LNCAP (cell line): ENCODE results near the gene ABCA7.

Experiments
- TF ChIP-seq, protein P1 (sequence below): fragments of 450-650 bp; IDR thresholded peaks from 2 replicates; pipeline ENCODE4 v1.5.1; 2017; ENCODE audit warnings: mild to moderate bottlenecking

ABCA7 gene

DNA sequence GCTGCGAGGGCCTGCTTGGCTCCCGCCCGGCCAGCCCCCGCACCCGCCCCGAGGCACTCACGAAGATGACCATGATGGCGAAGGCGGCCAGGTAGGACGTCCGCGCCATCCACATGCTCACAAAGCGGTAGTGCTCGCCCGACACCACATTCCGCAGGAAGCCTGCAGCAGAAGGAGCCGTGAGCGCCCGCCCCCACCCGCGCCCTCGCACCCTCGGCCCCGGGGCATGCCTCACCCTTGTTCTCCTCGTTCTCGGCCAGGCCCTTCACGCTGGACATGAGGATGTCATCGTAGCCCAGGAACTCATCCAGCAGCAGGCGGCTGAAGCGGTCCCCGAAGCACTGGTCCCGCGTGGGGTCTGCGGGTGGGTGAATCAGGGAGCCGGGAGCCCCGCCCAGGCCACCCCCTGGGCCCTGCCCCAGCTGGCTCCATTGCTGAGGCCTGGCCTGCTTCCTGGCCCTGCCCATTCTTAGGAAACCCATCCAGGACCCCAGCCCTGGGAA is 28.0 kb upstream of the ABCA7 start:
- TF ChIP-seq, protein P1, sequence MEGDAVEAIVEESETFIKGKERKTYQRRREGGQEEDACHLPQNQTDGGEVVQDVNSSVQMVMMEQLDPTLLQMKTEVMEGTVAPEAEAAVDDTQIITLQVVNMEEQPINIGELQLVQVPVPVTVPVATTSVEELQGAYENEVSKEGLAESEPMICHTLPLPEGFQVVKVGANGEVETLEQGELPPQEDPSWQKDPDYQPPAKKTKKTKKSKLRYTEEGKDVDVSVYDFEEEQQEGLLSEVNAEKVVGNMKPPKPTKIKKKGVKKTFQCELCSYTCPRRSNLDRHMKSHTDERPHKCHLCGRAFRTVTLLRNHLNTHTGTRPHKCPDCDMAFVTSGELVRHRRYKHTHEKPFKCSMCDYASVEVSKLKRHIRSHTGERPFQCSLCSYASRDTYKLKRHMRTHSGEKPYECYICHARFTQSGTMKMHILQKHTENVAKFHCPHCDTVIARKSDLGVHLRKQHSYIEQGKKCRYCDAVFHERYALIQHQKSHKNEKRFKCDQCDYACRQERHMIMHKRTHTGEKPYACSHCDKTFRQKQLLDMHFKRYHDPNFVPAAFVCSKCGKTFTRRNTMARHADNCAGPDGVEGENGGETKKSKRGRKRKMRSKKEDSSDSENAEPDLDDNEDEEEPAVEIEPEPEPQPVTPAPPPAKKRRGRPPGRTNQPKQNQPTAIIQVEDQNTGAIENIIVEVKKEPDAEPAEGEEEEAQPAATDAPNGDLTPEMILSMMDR: no peak

GRCh38 chr19:1012334-1012733 is 27.6 kb upstream of the ABCA7 start:
- TF ChIP-seq, protein P1: no peak

GRCh38 chr19:1013218-1013617 is 26.7 kb upstream of the ABCA7 start:
- TF ChIP-seq, protein P1: no peak

DNA sequence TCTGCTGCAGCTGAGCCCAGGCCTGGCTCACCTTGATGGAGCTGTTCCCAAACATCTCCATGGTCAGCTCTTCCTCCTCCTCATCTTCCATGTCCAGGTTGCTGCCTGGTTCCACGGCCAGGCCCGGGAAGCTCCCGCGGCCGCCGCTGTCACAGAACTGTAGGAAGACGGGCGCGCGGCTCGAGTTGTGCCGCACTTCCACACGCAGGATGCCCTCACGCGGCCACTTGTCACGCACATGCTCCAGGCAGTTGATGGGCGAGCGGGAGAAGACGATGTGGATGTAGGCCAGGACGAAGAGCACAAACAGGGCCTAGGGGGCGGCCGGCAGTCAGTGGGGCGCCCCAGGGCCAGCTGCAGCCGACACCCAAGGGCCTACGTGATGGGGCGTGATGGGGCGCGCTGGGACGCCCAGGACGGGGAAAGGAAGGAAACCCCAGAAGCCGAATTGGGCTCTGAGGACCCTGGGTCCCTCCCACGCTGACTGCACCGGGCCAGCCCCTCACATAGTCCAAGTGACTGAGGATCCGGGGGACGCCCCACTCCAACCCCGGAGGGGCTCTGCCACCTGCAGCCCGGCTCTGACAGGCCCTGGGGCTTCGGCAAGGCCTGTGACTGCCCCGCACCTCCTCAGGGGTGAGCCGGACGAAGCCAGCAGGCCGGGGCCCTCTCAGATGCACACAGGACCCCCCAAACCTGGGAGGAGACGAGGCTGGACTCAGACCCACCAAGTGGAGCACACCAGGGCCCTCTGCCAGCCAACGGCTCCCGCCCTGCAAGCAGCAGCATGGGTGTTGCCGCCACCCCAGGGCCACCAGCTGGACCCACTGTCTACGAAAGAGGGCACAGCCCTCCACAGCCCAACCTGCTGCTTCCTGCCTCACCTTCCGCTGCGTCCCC is 25.5 kb upstream of the ABCA7 start:
- TF ChIP-seq, protein P1: no peak

DNA sequence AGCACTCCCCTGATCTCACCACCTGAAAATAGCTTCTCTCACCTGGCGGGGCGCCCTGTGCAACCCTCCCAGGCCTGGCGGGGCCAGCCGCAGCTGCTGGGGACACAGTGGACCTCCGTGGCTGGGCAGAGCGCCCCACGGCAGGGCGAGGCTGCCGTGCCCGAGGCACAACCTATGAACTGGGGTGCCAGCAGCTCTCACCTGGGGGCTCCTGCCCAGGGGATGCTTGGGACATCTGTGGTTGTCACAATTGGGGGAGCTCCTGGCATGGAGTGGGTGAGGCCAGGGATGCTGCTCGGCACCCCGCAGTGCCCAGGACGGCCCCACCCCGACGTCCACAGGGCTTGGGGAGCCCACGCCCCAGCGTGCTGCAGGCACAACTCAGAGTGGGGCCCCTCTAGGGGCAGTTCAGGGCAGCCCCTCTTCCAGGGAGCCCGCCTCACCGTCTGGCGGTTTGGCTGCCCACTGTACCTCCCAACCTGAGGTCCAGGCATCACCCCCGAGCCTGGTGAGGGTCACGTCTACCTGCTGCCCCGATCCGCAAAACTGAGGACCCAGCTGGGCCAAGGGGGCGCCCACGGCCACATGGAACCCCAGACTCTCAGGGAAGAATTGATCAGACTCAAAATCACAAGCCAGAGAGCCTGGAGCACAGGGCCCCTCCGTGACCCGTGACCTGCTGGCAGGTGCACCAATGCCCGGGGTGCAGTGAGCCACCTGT is 24.7 kb upstream of the ABCA7 start:
- TF ChIP-seq, protein P1: no peak

- TF ChIP-seq, protein P1: no peak
Measured at GRCh38 chr19:1015782-1016646, 23.9 kb upstream of the ABCA7 start.

DNA sequence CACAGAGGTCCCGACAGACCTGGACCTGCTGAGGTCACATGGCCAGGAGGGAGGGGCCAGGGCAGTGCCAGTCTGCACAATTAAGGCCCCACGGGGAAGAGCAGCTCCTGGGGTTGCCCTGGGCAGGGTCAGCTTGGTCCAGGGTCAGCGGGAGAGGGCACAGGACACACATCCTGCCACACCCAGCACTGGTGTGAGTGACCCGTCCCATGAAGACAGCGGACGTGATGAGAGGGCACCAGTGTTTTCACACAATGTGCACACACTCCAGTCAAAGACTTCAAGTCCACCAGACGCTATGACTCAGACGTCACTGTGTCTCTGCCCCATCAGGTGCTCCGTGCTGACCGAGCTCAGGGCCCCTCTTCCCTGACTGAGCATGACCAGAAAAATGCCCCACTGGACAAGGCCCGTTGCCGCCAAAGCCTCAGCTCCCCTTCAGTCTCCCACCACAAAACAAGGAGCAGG is 23.2 kb upstream of the ABCA7 start:
- TF ChIP-seq, protein P1: no peak
